ENCODE data around the gene CHTF8.

The CHTF8 gene

GRCh38 chr16:69112285-69113129 is 19.9 kb downstream of the CHTF8 start:
- Histone ChIP-seq H3K36me3 (peaks cover 44% of the 10 kb centered on the region), H3K9me3 (ENCODE audit: severe bottlenecking) (no peaks in the 10 kb centered on the region), H3K27ac (no peak overlapping the region), H3K27me3 (ENCODE audit: insufficient read depth, low read depth, severe bottlenecking) (no peaks in the 10 kb centered on the region), H3K4me3 (ENCODE audit: low read depth, low read length) (no peak overlapping the region)
- DNase-seq = peak; percentile 82
- peak; percentile 93 for TF ChIP-seq CTCF (IDR thresholded peaks at IDR 0.05; ENCODE audit: low read depth, low read length)

- H3K9me3 ChIP-seq (ENCODE audit: severe bottlenecking) = no peaks in the 10 kb centered on the region
- H3K4me3 ChIP-seq (ENCODE audit: low read depth, low read length) = no peak overlapping the region
- peaks cover 40% of the 10 kb centered on the region for H3K36me3 ChIP-seq
- no peak for TF ChIP-seq CTCF (IDR thresholded peaks at IDR 0.05; ENCODE audit: low read depth, low read length)
- no peak for DNase-seq
- H3K27ac ChIP-seq = no peak overlapping the region
- H3K27me3 ChIP-seq (ENCODE audit: insufficient read depth, low read depth, severe bottlenecking) = peaks cover 2% of the 10 kb centered on the region
Observed at GRCh38 chr16:69111876-69112230, 20.5 kb downstream of the CHTF8 start.

- H3K4me3 ChIP-seq (ENCODE audit: low read depth, low read length) = no peak overlapping the region
- H3K9me3 ChIP-seq (ENCODE audit: severe bottlenecking) = no peaks in the 10 kb centered on the region
- no peak for TF ChIP-seq CTCF (IDR thresholded peaks at IDR 0.05; ENCODE audit: low read depth, low read length)
- no peak overlapping the region for H3K27ac ChIP-seq
- H3K36me3 ChIP-seq = peaks cover 37% of the 10 kb centered on the region
- no peak for DNase-seq
- peaks cover 3% of the 10 kb centered on the region for H3K27me3 ChIP-seq (ENCODE audit: insufficient read depth, low read depth, severe bottlenecking)
Observed at GRCh38 chr16:69111216-69111875, 21.0 kb downstream of the CHTF8 start.

- peak; percentile 68 for DNase-seq
- no peak overlapping the region for H3K4me3 ChIP-seq (ENCODE audit: low read depth, low read length)
- no peak overlapping the region for H3K27ac ChIP-seq
- H3K9me3 ChIP-seq (ENCODE audit: severe bottlenecking) = no peaks in the 10 kb centered on the region
- TF ChIP-seq CTCF (IDR thresholded peaks at IDR 0.05; ENCODE audit: low read depth, low read length) = no peak
- peaks cover 3% of the 10 kb centered on the region for H3K27me3 ChIP-seq (ENCODE audit: insufficient read depth, low read depth, severe bottlenecking)
- peaks cover 27% of the 10 kb centered on the region for H3K36me3 ChIP-seq
Observed at GRCh38 chr16:69110406-69110805, 22.0 kb downstream of the CHTF8 start.

GRCh38 chr16:69109486-69110270 is 22.7 kb downstream of the CHTF8 start:
- Histone ChIP-seq H3K9me3 (ENCODE audit: severe bottlenecking) (no peaks in the 10 kb centered on the region), H3K27me3 (ENCODE audit: insufficient read depth, low read depth, severe bottlenecking) (peaks cover 3% of the 10 kb centered on the region), H3K27ac (no peak overlapping the region), H3K4me3 (ENCODE audit: low read depth, low read length) (no peak overlapping the region), H3K36me3 (peaks cover 20% of the 10 kb centered on the region)
- no peak for DNase-seq
- no peak for TF ChIP-seq CTCF (IDR thresholded peaks at IDR 0.05; ENCODE audit: low read depth, low read length)
